CD4-positive, alpha-beta T cell treated with Interleukin-21 for 1 hour (primary cell): ENCODE results near the gene IKZF5.

Source experiments
- DNase-seq: peaks from one replicate; pipeline ENCODE4 v3.0.0-alpha.2; 2020

Gene IKZF5, protein sequence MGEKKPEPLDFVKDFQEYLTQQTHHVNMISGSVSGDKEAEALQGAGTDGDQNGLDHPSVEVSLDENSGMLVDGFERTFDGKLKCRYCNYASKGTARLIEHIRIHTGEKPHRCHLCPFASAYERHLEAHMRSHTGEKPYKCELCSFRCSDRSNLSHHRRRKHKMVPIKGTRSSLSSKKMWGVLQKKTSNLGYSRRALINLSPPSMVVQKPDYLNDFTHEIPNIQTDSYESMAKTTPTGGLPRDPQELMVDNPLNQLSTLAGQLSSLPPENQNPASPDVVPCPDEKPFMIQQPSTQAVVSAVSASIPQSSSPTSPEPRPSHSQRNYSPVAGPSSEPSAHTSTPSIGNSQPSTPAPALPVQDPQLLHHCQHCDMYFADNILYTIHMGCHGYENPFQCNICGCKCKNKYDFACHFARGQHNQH

DNA sequence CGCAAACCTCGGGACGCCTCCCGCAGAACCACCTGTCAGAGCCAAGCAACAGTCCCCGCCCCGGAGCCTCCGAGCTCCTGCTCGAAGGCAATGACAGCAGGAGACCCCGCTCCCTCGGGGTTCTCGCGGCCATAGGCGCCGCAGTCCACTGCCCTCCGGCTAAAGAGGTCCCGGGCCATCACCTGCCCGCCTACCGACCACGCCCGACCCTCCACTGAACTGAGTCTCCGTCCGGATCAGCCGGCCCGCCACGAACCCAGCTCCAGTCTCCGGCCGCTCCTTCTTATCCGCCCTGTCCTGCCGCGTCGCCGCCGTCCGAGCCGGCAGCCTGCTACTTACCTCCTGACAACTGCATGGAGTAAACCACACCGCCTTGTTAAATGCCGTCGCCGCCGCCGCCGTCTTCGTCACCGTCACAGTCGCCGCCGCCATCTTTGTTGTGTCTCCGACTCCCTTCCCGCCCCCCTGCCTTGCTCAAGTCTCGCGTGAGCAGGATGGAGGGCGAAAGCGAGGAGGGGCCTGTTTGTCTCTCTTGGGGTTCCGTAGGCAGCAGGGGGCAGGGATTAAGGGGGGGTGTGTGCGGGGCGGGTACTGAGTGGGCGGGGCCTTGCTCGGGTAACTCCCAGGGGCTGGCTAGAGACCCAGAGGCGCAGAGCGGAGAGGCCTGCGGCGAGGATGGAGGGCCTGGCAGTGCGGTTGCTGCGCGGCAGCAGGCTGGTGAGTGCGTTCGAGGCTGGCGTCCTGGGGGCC, at the start of gene IKZF5, which contains the start of gene ACADSB:
Gene IKZF5 (minus strand): TSS at position 441 of the 750 bp plus-strand sequence. CDS start 10,170 bp downstream, outside the sequence.
Gene ACADSB (plus strand): TSS at position 652 of the 750 bp plus-strand sequence. CDS start 24 bp downstream, at position 676.
- peak; percentile 98 for DNase-seq

DNA sequence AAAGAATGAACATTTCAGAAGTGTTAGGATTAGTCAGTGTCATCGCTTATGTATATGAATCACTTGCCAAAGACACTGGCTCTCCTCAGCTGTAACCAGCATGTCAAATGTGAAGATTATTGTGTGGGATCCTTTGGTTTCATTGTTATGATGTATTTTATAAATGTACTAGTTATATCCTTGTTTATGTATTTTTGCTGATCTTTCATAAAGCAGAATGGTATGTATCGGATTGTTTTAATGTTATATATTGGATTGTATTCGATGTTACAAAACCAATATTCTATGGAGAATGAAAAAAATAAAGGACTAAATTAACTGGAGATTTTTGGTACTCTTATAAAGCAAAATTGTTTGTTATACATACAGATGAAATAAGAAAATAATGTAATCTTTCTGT, 49.4 kb upstream of the IKZF5 start:
- DNase-seq, result no peak

DNA sequence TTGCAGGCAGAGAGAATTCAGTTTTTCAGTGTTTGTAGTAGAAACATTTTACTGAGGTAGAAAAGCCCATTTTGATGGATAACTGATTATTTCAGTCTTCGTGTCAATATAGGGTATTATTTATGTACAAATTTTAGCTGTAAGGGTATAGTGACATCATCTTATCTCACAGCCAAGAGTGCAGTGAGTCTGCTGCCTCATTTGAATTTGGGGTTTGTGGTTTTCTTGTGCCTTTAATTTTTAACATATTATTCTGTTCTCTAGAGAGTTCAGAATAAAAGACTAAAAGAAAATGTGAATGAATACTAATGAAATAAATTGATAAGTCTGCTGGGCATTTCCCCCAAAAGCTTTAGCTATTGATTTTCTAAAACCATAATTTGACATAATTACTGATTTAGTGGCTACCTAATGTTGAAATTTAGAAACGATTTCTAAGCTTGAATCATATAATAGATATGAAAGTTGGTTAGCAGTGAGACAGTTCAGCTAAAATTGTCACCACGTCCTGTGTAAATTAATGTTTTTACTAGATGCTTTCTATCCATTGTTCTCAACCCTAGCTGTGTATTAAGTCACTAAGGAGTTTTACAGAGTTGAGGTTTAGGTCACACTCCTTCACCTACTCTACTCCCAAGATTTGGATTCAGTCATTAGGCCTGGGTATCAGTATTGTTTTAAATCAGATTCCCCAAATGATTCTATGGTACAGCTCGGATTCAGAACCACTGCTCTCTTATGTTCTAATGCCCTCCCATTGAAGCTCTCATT, 37.6 kb upstream of the IKZF5 start:
- DNase-seq, result no peak

DNA sequence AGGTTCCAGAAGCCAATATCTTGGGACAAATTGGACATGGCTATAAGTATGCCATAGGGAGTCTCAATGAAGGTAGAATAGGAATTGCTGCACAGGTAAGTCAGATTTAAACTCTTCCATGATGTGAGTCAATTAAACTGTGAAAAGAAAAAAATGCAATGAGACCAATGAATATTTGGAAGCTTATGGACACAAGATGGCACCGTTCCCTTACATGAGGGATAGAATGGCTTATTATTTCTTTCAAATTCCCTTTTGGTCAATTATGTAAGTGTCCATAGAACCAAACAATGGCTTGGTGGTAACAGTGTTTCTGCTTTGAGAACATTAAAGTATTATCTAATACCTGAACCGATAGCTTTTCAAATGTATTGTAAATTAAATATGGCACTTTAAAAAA, 35.8 kb upstream of the IKZF5 start:
- DNase-seq, result no peak

DNA sequence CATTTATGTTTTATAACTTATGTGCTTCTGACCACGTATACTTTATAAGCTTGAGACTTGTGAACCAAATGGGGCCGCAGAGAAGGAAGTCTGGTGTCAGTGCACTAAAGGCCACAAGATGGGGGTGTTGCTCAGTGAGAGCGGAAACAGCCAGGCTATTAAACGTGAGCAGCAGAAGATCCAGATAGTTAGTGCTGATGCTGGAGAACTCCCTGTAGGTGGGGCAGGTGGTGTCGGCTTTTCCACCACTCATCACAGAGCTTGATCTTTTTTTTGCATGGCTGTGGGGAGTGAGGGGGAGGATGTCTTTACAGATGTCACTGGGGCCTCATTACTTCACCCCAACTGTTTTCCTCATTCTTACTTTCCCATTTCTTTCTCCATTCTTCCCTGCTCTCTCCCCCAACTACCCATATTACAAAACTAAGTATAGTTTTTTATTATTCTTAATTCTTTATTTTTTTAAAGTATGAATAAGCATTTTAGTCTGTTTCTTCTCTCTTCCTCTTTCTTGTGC, 34.9 kb upstream of the IKZF5 start:
- peak; percentile 48 for DNase-seq

DNA sequence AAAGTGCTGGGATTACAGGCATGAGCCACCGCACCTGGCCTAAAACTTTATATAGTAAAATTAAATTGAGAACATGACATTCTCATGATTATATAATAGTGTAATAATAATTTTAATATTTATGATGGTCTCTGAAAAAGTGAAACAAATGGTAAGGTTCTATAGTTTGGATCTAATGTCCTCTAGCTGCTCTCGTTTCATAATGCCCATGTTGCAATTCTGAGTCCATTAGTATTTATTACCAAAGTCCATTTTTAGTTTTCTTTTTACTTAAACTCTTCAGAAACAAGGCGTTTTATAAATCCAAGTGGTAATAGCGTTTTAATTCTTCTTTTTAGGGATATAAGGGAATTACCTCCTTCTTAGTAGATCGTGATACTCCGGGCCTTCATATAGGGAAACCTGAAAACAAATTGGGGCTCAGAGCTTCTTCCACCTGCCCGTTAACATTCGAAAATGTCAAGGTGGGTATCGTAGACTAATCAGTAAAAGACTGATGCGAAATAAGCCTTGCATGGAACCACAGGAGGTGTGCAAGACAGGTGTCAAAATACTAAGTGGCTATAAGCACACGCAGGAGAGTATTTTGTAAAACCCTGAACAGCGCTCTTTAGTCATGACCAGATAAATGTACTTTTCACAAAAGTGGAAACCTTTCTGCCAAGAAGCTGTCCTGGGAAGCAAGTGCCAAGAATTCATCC, 34.3 kb upstream of the IKZF5 start:
- no peak for DNase-seq

DNA sequence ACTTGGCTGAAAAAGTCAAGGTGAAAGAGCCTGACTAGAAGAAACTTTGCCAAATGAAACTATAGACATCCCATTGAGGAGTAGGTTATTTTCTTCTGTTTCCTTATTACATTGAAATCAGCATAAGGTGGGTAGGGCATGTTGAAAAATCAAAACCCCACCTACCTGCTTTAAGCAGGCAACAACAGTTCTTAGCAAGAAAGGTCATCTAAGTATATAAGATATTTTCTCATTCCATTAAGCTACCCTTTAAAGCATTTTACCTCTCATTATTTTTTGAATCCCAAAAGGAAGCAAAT, 31.0 kb upstream of the IKZF5 start:
- no peak for DNase-seq

DNA sequence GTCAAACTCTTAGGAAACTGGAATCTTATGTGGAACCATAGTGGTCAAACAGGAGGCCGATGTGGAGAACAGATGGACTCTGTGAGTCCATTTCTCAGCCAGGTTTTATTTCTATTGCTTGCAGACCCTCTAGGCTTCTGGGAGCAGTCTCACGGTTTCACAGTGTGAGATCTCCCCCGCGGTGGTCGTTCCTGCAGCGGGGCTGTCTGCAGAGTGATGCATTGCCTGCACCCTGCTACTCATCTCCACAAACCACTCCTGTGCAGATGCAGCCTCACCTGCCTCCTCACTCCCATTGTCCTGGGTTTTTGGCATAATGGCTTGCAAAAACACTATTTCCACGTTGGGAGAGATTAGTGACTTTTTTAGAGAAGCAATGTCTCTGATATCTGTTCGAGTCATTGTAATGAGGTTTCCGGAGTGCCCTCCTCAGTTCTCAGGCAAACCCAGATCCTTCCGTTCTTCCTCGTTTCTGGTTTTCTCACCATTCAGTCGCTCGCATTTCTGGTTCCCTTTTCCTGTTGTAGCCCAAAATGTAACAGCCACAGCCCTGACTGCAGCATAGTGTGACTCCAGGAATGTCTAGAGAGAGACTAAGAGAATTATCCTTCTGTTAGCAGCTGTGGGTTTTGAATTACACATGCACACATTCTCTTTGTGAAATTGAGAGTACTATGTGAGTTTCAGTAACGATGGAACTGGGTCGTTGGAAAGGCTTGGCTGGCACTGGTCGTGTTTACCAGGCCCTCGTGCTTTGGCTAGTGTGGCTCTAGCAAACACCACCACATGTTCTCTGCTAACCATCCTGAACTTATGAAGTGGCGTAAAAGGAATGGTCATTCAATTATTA, 30.4 kb upstream of the IKZF5 start:
- no peak for DNase-seq

DNA sequence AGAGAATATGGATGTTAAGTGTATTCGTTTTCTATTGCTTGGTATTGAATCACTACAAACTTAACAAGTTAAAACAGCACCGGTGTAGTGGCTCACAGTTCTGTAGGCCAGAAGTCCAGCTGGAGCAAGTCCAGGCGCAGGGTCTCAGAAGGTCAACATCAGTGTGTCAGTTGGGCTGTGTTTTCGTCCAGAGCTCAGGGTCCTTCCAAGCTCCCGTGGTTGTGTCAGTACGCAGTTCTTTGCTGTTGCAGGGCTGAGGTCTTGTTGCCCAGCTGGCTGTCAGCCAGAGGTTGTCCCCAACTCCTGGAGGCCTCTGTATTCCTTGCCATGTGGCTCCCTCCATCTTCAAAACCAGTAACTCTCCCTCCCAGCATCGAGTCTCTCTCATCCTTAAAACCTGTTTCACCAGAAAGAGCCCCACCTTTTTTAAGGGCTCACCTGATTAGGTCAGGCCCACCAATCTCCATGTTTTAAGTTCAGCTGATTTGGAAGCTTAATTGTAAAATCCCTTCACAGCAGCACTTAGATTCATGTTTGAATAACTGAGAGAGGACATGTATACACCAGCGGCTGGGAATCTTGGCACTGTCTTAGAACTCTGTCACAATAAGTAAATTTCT, 27.0 kb upstream of the IKZF5 start:
- no peak for DNase-seq

DNA sequence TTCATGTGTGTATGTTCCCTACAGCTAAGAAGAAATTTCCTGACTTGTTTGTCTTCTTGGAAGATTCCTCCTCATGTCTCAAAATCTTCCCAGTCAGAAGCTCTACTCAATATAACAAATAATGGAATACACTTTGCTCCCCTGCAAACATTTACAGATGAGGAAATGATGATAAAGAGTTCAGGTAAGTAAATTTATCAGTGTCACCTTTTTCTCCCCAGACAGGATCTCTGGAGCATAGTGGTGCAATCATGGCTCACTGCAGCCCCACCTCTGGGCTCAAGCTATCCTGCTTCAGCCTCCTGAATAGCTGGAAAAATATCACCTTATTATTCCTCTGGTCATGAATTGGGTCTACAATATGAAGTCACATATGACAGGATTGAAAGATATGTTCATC, 25.7 kb upstream of the IKZF5 start:
- no peak for DNase-seq

DNA sequence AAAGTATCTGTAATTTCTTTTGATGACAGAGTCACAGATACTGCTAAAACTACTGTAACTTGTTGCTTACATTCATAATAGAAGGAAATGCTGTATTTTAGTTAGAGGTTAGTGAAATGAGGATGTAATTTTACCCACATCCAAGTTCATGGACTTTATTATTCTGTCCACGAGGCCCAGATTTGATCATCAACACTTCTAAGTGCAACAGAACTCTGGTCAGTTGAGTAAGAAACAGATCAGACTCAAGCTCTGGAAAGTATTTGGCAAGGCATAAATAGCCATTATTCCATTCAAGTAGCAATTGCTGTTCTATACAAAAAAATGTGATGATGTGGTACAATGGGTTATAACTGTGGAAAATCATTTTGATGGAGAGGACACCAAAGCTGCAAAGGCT, 22.5 kb upstream of the IKZF5 start:
- no peak for DNase-seq

DNA sequence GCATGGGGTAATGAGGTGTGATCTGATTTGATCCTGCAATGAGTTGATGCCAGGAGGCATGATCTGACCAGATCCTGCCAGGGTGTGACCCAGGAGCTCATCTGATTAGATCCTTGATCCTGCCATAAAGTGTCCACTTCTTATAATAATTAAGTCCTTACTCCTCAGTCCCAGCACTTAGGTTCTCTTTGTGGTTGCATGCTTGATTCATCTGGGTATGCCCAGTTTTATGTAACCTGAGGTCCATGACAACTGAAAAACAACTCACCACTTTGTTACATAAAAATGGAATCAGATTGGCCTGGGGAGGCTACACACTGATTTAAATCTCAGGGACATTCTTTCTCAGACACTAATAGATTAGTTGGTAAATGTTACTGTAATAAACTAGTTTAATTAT, 19.3 kb upstream of the IKZF5 start:
- DNase-seq, result no peak

DNA sequence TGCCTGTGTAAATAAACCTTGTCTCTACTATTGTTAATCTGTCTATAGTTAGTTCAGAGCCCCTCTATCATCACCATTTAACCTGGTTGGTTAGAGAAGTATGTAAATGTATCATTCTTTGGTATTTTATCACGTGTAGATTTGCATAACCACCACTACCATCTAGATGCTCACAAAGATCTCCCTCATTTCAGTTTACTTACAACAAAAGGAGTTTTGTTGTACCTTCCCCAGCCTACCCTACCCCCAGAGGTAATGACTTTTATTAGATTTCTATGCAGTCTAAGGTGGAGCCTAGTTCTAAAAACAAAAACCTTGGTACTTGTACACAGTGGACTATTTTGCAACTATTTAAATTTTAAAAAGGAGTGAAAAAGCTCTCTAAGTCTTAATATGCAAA, 17.7 kb upstream of the IKZF5 start:
- DNase-seq, result no peak

DNA sequence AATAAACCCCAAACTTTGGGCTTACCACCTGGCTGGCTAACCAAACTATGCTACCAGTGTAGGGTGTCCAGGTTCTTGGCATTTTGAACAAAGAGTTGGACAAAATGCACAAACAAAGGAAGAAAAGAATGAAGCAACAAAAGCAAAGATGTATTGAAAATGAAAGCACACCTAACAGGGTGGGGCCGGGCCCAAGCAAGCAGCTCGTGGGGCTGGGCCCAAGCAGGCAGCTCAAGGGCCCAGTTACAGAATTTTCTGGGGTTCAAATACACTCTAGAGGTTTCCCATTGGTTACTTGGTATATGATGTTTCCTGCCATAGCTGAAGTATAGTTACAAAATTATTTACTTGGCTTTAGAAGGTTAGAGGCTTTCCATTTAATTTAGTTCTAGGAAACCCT, 15.9 kb upstream of the IKZF5 start:
- no peak for DNase-seq

DNA sequence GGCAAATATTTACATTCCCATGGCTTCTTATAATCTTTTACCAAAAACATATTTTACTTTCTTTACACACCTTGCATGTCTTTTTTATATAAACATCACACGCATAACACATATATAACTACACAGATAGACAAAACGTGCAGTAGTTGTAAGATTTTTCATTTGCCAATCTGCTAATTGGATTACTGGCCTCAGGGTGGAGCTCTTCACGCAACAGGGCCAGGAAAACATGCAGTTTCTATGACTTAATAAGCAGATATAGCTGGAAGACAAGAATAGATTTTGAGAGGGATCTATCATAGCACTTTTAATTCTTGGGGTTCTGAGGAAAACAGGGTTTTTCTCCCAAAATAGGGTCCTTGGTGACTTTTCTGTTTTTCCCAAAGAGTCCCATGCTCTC, 12.9 kb upstream of the IKZF5 start:
- DNase-seq, result no peak

DNA sequence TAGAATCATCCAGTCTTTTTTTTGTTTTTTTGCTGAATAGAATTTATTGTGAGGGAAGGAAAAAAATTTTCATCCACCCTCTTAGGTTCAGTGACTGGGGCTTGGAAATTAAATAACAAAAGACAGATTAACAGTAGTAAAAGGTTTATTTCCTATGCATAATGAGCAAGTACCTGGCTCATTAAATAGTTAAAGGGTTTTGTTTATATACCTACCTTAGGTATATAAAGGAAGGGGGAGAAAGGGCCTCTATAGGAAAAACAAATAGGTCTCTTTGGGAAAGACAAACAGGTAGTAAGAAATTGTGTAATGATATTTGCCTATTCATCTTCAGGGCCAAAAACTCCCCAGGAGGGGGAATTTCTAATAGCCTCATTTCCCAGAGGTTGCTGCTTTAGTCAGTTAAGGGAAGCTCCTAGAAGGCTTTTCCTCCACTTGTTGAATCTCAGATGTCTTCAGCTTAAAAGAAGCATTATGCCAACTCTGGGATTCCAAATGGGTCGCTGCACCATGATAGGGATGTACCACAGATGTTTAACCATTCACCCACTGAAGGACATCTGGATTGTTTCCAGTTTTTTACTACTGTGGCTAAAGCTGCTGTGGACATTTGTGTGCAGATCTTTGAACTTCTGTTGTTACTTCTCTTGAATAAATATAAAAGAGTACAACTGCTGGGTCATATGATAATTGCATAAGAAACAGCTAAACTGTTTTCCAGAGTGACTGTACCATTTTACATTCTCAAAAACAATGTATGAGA, 11.5 kb upstream of the IKZF5 start:
- DNase-seq, result no peak

DNA sequence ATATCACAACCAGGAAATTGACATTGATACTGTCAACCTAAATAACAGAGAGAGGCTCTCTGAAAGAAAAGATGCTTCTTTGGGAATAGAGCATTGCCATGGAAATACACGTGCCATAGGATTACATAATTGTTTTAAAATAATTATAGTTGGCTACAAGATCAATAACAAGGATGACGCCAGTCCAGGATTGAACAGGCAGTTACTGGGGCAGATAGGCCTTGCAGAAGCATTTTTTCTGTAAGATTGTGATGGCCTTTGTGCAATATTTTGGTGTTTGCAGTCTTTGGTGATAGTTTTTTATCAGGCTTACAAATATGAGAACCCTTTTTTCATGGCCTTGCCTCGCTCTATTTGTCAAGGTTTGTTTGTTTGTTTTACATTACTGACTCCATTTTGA, 10.7 kb upstream of the IKZF5 start:
- no peak for DNase-seq

DNA sequence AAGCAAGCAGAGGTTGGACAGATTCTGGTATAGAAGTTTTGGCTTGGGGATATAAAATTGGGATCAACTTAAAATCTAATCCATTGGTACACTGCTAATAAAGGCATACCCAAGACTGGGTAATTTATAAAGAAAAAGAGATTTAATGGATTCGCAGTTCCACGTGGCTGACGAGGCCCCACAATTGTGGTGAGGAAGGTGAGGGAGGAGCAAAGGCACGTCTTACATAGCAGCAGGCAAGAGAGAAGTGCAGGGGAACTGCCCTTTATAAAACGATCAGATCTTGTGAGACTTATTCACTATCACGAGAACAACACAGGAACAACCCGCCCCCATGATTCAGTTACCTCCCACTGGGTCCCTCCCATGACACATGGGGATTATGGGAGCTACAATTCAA, 9.9 kb upstream of the IKZF5 start:
- DNase-seq, result no peak

DNA sequence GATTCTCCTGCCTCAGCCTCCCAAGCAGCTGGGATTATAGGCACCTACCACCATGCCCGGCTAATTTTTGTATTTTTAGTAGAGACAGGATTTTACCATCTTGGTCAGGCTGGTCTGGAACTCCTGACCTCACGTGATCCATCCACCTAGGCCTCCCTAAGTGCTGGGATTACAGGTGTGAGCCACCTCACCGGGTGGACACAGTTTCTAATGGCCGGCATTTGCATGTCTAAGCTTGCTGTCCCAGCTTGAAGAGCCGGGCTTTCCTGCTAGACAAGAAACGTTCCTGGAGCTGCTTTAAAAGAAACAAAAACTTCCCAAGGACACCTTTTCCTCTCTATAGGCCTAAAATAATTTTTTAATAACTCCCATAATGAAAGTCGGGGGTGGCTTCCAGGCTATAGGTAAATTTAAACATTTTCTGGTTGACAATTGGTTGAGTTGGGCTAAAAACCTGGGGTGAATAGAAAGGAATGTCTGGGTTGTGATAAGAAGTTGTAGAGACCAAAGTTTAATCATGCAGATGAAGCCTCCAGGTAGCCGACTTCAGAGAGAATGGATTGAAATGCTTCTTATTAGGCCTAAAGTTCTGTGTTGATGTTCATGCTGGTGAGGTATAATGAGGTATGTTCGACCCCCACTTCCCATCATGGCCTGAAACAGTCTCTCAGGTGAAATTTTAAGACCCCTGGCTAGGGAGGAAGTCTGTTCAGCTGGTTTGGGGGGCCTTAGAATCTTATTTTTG, 9.0 kb upstream of the IKZF5 start:
- no peak for DNase-seq

DNA sequence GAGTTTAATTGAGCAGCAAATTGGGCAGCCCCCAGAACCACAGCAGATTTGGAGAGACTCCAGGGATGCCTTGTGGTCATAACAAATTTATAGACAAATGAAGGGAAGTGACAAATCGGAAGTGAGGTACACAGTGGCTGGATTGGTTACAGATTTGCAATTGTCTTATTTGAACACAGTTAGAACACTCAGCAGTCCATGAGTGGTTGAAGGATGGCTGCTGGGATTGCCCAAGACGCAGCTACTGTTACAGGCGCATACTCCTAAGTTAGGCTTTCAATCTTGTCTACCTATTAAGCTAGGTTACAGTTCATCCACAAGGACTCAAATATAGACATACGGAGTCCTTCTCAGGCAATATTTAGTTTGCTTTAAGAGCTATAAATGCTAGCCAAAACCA, 7.6 kb upstream of the IKZF5 start:
- no peak for DNase-seq
